Neural cell (in vitro differentiated cells): ENCODE measurements around the gene CDH4. TPM values are rescaled to one million over a fixed set of nuclear protein-coding genes. Genes with fewer than 3 reads are reported as not detected.

Experiments
- H2AFZ ChIP-seq: fragments of 200-600, 300-800 bp; sonication (generic), shearing (Covaris generic); 2 replicates; pipeline ENCODE4 v1.6.0; 2014; ENCODE audit warnings: low read depth, mild to moderate bottlenecking, antibody characterized with exemption, low read length, moderate library complexity
- H3F3A ChIP-seq: fragments of 200-600 bp; shearing (Covaris generic); 2 replicates; pipeline ENCODE4 v1.6.1; 2016; ENCODE audit warnings: mild to moderate bottlenecking, moderate library complexity, mixed read lengths, antibody characterized with exemption, low read length; ENCODE audit not compliant: insufficient read depth, poor library complexity, severe bottlenecking
- H3K27ac ChIP-seq: fragments of 200-600, 300-800 bp; sonication (generic), shearing (Covaris generic); 2 replicates; pipeline ENCODE4 v1.5.1; 2014; ENCODE audit warnings: mild to moderate bottlenecking, low read length, moderate library complexity
- H3K27me3 ChIP-seq: fragments of 300-800, 200-600 bp; sonication (generic), shearing (Covaris generic); 2 replicates; pipeline ENCODE4 v1.6.0; 2014; ENCODE audit warnings: mild to moderate bottlenecking, low read depth, low read length, moderate library complexity; ENCODE audit not compliant: insufficient read depth
- H3K36me3 ChIP-seq: fragments of 300-800, 200-600 bp; sonication (generic), shearing (Covaris generic); 2 replicates; pipeline ENCODE4 v1.5.1; 2014; ENCODE audit warnings: mild to moderate bottlenecking, antibody characterized with exemption, low read length, moderate library complexity; ENCODE audit not compliant: insufficient read depth
- H3K4me2 ChIP-seq: fragments of 300-800, 200-600 bp; sonication (generic), shearing (Covaris generic); 2 replicates; pipeline ENCODE4 v1.6.0; 2014; ENCODE audit warnings: mild to moderate bottlenecking, low read length
- H3K4me3 ChIP-seq: fragments of 300-800, 200-600 bp; sonication (generic), shearing (Covaris generic); 2 replicates; pipeline ENCODE4 v1.5.1; 2014; ENCODE audit warnings: mild to moderate bottlenecking, low read length, moderate library complexity
- H3K79me2 ChIP-seq: fragments of 200-600 bp; shearing (Covaris generic); replicated peaks from 2 replicates; pipeline ENCODE4 v1.6.0; 2014; ENCODE audit warnings: mild to moderate bottlenecking, low read length, moderate library complexity; ENCODE audit not compliant: insufficient read depth
- H3K9ac ChIP-seq: fragments of 300-800, 200-600 bp; sonication (generic), shearing (Covaris generic); 2 replicates; pipeline ENCODE4 v1.6.1; 2016; ENCODE audit warnings: mild to moderate bottlenecking, low read length, mixed read lengths
- H3K9me2 ChIP-seq: fragments of 200-600 bp; shearing (Covaris generic); 2 replicates; pipeline ENCODE4 v1.6.1; 2016; ENCODE audit warnings: mild to moderate bottlenecking, low read length, mixed read lengths; ENCODE audit not compliant: insufficient read depth
- H3K9me3 ChIP-seq: fragments of 200-600, 300-800 bp; sonication (generic), shearing (Covaris generic); 2 replicates; pipeline ENCODE4 v1.6.1; 2016; ENCODE audit warnings: mild to moderate bottlenecking, mixed run types, low read length, moderate library complexity, mixed read lengths
- H4K20me1 ChIP-seq: fragments of 200-600 bp; shearing (Covaris generic); 2 replicates; pipeline ENCODE4 v1.6.1; 2016; ENCODE audit warnings: mild to moderate bottlenecking, mixed run types; ENCODE audit not compliant: insufficient read depth
- CTCF ChIP-seq: fragments of 450-650 bp; IDR thresholded peaks from 2 replicates; pipeline ENCODE4 v1.5.1; 2014; ENCODE audit warnings: antibody characterized with exemption, mild to moderate bottlenecking, moderate library complexity; ENCODE audit not compliant: poor library complexity, severe bottlenecking
- EP300 ChIP-seq: fragments of 450-650 bp; conservative IDR thresholded peaks from 2 replicates; pipeline ENCODE4 v1.6.1; 2014; ENCODE audit warnings: antibody characterized with exemption, mild to moderate bottlenecking, moderate library complexity; ENCODE audit not compliant: poor library complexity, severe bottlenecking
- EZH2 ChIP-seq: fragments of 200-600, 300-800 bp; shearing (Covaris generic), sonication (generic); IDR thresholded peaks from 2 replicates; pipeline ENCODE4 v1.6.1; 2014; ENCODE audit warnings: antibody characterized with exemption, low read length, borderline replicate concordance, mild to moderate bottlenecking; ENCODE audit not compliant: insufficient read depth, poor library complexity, severe bottlenecking
- MXI1 ChIP-seq: fragments of 450-650 bp; conservative IDR thresholded peaks from 2 replicates; pipeline ENCODE4 v1.6.1; 2014; ENCODE audit warnings: antibody characterized with exemption, mild to moderate bottlenecking; ENCODE audit not compliant: poor library complexity, severe bottlenecking
- POLR2AphosphoS5 ChIP-seq: IDR thresholded peaks from 2 replicates; pipeline ENCODE4 v1.6.1; 2012
- RAD21 ChIP-seq: fragments of 450-650 bp; conservative IDR thresholded peaks from 2 replicates; pipeline ENCODE4 v1.6.1; 2014; ENCODE audit warnings: antibody characterized with exemption, mild to moderate bottlenecking, moderate library complexity
- REST ChIP-seq: IDR thresholded peaks from 2 replicates; pipeline ENCODE4 v1.6.1; 2012; ENCODE audit warnings: borderline replicate concordance
- SMC3 ChIP-seq: fragments of 450-650 bp; conservative IDR thresholded peaks from 2 replicates; pipeline ENCODE4 v1.6.1; 2014; ENCODE audit warnings: antibody characterized with exemption, mild to moderate bottlenecking, moderate library complexity; ENCODE audit not compliant: poor library complexity
- TAF1 ChIP-seq: IDR thresholded peaks from 2 replicates; pipeline ENCODE4 v1.6.1; 2012; ENCODE audit warnings: low read depth
- polyA plus RNA-seq: library from polyadenylated mRNA; depleted of rRNA; stranded (reverse); fragments of >200 nt; gene quantifications from 2 replicates; pipeline ENCODE4 v1.2.3, GENCODE V29; 2014

CDH4 gene
- polyA plus RNA-seq, 1 donor from 2014 or later, result 24.6 TPM

- no peaks in the 10 kb centered on the region for H4K20me1 ChIP-seq
- H2AFZ ChIP-seq, result no peak overlapping the region
- H3K27ac ChIP-seq, result no peak overlapping the region
- H3K4me2 ChIP-seq, result no peak overlapping the region
- H3K9me2 ChIP-seq, result no peaks in the 10 kb centered on the region
- no peaks in the 10 kb centered on the region for H3K79me2 ChIP-seq
- H3K9me3 ChIP-seq, result peaks cover 13% of the 10 kb centered on the region
- H3K4me3 ChIP-seq, result no peak overlapping the region
- no peaks in the 10 kb centered on the region for H3F3A ChIP-seq
- TF ChIP-seq MXI1 (no peak), EZH2 (no peak), POLR2AphosphoS5 (no peak), CTCF (no peak), REST (no peak), RAD21 (no peak), EP300 (no peak), TAF1 (no peak), SMC3 (no peak)
- H3K27me3 ChIP-seq, result no peaks in the 10 kb centered on the region
- no peaks in the 10 kb centered on the region for H3K36me3 ChIP-seq
- no peak overlapping the region for H3K9ac ChIP-seq
Observed at GRCh38 chr20:61291166-61291829, 39.2 kb downstream of the CDH4 start.

GRCh38 chr20:61292391-61292790 is 40.3 kb downstream of the CDH4 start:
- TF ChIP-seq RAD21 (no peak), EP300 (no peak), SMC3 (no peak), EZH2 (no peak), POLR2AphosphoS5 (no peak), MXI1 (no peak), TAF1 (no peak), CTCF (no peak), REST (no peak)
- Histone ChIP-seq H4K20me1 (no peaks in the 10 kb centered on the region), H3K9ac (no peak overlapping the region), H3K9me2 (no peaks in the 10 kb centered on the region), H3F3A (no peaks in the 10 kb centered on the region), H3K36me3 (no peaks in the 10 kb centered on the region), H3K4me2 (no peak overlapping the region), H3K79me2 (no peaks in the 10 kb centered on the region), H3K4me3 (no peak overlapping the region), H3K27ac (no peak overlapping the region), H3K9me3 (peaks cover 13% of the 10 kb centered on the region), H3K27me3 (no peaks in the 10 kb centered on the region), H2AFZ (no peak overlapping the region)
